ENCODE results near the gene C12orf76. TPM values are rescaled to one million over a fixed set of nuclear protein-coding genes. Genes with fewer than 3 reads are reported as not detected.

Gene C12orf76
- total RNA-seq, 1 experiment from 2014 or later = 18.3 TPM

DNA sequence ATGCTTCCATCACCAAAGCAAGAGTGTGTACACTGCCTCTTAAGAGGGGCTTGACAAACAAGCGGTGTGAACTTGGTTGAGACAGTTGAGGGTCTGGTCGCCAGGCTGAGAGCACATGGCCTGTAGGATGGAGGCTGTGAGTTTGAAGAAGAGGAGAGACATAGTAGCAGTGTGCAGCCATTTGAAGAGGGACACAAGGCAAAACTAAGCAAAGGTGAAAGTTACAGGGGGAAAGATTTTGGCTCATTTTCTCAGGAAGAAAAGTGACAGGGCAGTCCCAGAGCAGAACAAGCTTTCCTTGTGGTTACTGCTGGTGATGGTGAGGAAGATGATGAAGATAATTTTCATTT, 11.3 kb upstream of the C12orf76 start:
- Mint-ChIP-seq H3K4me3 (no peak overlapping the region), H3K9me3 (no peaks in the 10 kb centered on the region), H3K27ac (no peak overlapping the region), H3K4me1 (no peaks in the 10 kb centered on the region), H3K36me3 (no peaks in the 10 kb centered on the region), H3K27me3 (ENCODE audit: low read depth) (peaks cover 24% of the 10 kb centered on the region)
- TF ChIP-seq, protein P1, sequence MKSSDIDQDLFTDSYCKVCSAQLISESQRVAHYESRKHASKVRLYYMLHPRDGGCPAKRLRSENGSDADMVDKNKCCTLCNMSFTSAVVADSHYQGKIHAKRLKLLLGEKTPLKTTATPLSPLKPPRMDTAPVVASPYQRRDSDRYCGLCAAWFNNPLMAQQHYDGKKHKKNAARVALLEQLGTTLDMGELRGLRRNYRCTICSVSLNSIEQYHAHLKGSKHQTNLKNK (CRISPR knock-in tag; IDR thresholded peaks at IDR 0.05) = no peak
- TF ChIP-seq, protein P2, sequence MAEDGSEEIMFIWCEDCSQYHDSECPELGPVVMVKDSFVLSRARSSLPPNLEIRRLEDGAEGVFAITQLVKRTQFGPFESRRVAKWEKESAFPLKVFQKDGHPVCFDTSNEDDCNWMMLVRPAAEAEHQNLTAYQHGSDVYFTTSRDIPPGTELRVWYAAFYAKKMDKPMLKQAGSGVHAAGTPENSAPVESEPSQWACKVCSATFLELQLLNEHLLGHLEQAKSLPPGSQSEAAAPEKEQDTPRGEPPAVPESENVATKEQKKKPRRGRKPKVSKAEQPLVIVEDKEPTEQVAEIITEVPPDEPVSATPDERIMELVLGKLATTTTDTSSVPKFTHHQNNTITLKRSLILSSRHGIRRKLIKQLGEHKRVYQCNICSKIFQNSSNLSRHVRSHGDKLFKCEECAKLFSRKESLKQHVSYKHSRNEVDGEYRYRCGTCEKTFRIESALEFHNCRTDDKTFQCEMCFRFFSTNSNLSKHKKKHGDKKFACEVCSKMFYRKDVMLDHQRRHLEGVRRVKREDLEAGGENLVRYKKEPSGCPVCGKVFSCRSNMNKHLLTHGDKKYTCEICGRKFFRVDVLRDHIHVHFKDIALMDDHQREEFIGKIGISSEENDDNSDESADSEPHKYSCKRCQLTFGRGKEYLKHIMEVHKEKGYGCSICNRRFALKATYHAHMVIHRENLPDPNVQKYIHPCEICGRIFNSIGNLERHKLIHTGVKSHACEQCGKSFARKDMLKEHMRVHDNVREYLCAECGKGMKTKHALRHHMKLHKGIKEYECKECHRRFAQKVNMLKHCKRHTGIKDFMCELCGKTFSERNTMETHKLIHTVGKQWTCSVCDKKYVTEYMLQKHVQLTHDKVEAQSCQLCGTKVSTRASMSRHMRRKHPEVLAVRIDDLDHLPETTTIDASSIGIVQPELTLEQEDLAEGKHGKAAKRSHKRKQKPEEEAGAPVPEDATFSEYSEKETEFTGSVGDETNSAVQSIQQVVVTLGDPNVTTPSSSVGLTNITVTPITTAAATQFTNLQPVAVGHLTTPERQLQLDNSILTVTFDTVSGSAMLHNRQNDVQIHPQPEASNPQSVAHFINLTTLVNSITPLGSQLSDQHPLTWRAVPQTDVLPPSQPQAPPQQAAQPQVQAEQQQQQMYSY (CRISPR knock-in tag; IDR thresholded peaks at IDR 0.05) = no peak
- TF ChIP-seq SMAD4 (CRISPR knock-in tag; IDR thresholded peaks at IDR 0.05) = no peak
- no peak for TF ChIP-seq FOXP1 (CRISPR knock-in tag; IDR thresholded peaks at IDR 0.05; ENCODE audit: borderline replicate concordance)
- no peak for TF ChIP-seq CBFB (CRISPR knock-in tag; IDR thresholded peaks at IDR 0.05; ENCODE audit: low read depth)
- TF ChIP-seq ZNF138 (CRISPR knock-in tag; conservative IDR thresholded peaks at IDR 0.05) = no peak
- TF ChIP-seq, protein P3, sequence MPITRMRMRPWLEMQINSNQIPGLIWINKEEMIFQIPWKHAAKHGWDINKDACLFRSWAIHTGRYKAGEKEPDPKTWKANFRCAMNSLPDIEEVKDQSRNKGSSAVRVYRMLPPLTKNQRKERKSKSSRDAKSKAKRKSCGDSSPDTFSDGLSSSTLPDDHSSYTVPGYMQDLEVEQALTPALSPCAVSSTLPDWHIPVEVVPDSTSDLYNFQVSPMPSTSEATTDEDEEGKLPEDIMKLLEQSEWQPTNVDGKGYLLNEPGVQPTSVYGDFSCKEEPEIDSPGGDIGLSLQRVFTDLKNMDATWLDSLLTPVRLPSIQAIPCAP (CRISPR knock-in tag; IDR thresholded peaks at IDR 0.05) = no peak
- TF ChIP-seq, protein P4, sequence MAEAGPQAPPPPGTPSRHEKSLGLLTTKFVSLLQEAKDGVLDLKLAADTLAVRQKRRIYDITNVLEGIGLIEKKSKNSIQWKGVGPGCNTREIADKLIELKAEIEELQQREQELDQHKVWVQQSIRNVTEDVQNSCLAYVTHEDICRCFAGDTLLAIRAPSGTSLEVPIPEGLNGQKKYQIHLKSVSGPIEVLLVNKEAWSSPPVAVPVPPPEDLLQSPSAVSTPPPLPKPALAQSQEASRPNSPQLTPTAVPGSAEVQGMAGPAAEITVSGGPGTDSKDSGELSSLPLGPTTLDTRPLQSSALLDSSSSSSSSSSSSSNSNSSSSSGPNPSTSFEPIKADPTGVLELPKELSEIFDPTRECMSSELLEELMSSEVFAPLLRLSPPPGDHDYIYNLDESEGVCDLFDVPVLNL (CRISPR knock-in tag; IDR thresholded peaks at IDR 0.05; ENCODE audit: borderline replicate concordance, low read depth) = no peak
- TF ChIP-seq, protein P5, sequence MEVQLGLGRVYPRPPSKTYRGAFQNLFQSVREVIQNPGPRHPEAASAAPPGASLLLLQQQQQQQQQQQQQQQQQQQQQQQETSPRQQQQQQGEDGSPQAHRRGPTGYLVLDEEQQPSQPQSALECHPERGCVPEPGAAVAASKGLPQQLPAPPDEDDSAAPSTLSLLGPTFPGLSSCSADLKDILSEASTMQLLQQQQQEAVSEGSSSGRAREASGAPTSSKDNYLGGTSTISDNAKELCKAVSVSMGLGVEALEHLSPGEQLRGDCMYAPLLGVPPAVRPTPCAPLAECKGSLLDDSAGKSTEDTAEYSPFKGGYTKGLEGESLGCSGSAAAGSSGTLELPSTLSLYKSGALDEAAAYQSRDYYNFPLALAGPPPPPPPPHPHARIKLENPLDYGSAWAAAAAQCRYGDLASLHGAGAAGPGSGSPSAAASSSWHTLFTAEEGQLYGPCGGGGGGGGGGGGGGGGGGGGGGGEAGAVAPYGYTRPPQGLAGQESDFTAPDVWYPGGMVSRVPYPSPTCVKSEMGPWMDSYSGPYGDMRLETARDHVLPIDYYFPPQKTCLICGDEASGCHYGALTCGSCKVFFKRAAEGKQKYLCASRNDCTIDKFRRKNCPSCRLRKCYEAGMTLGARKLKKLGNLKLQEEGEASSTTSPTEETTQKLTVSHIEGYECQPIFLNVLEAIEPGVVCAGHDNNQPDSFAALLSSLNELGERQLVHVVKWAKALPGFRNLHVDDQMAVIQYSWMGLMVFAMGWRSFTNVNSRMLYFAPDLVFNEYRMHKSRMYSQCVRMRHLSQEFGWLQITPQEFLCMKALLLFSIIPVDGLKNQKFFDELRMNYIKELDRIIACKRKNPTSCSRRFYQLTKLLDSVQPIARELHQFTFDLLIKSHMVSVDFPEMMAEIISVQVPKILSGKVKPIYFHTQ (CRISPR knock-in tag; IDR thresholded peaks at IDR 0.05) = no peak
- no peak for TF ChIP-seq NFYB (CRISPR knock-in tag; conservative IDR thresholded peaks at IDR 0.05; ENCODE audit: low read depth)
- TF ChIP-seq NFE2L1 (CRISPR knock-in tag; IDR thresholded peaks at IDR 0.05) = no peak
- TF ChIP-seq HMGA2 (CRISPR knock-in tag; IDR thresholded peaks at IDR 0.05) = no peak
- TF ChIP-seq PRRX2 (CRISPR knock-in tag; IDR thresholded peaks at IDR 0.05) = no peak
- no peak for TF ChIP-seq KAT7 (CRISPR knock-in tag; IDR thresholded peaks at IDR 0.05; ENCODE audit: borderline replicate concordance)
- TF ChIP-seq ZNF423 (CRISPR knock-in tag; IDR thresholded peaks at IDR 0.05) = no peak
- TF ChIP-seq, protein P6, sequence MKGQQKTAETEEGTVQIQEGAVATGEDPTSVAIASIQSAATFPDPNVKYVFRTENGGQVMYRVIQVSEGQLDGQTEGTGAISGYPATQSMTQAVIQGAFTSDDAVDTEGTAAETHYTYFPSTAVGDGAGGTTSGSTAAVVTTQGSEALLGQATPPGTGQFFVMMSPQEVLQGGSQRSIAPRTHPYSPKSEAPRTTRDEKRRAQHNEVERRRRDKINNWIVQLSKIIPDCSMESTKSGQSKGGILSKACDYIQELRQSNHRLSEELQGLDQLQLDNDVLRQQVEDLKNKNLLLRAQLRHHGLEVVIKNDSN (CRISPR knock-in tag; IDR thresholded peaks at IDR 0.05) = no peak
- TF ChIP-seq, protein P7, sequence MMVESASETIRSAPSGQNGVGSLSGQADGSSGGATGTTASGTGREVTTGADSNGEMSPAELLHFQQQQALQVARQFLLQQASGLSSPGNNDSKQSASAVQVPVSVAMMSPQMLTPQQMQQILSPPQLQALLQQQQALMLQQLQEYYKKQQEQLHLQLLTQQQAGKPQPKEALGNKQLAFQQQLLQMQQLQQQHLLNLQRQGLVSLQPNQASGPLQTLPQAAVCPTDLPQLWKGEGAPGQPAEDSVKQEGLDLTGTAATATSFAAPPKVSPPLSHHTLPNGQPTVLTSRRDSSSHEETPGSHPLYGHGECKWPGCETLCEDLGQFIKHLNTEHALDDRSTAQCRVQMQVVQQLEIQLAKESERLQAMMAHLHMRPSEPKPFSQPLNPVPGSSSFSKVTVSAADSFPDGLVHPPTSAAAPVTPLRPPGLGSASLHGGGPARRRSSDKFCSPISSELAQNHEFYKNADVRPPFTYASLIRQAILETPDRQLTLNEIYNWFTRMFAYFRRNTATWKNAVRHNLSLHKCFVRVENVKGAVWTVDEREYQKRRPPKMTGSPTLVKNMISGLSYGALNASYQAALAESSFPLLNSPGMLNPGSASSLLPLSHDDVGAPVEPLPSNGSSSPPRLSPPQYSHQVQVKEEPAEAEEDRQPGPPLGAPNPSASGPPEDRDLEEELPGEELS (CRISPR knock-in tag; IDR thresholded peaks at IDR 0.05) = no peak
- no peak for ATAC-seq
- DNase-seq (ENCODE audit: low spot score) = no peak
- POLR2A ChIA-PET = no interaction called here
- CTCF ChIA-PET = no interaction called here

Measured in WTC11 (cell line).